ENCODE measurements around the gene OSCP1. TPM values are rescaled to one million over a fixed set of nuclear protein-coding genes. Genes with fewer than 3 reads are reported as not detected.

The OSCP1 gene
- total RNA-seq, 2 experiments from 2014 or later, result 0.66 to 1.9 TPM

DNA sequence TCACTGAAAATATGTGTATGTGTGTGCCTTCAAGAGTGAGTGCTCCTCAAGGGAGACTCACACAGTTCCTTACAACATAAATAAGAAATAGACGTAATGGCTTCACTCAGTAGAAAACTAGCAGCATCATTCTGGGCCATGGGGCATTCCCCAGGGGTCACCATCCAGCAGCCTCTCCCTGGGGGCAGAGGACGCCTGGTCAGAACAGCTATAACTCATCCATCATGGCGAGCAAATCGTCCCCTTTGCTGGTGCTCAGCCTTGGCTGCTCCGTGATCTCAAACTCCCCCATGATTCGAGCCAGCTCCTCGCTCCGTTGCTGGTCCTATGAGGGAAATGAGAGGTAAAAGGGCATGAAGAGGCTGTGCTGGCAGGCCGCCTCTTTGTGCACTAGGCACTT is 32.3 kb downstream of the OSCP1 start:
- CTCF ChIA-PET, result interaction anchor here (1.0 to 4.0 kb wide), 4 partner anchors 49 to 118 kb away, joined by 3 to 40 read pairs (median 10); no protein-coding TSS in a partner anchor
- DNase-seq (no peak), ATAC-seq (no peak)
- POLR2A ChIA-PET, result no interaction called here
- Mint-ChIP-seq H3K4me3 (no peak overlapping the region), H3K27ac (no peak overlapping the region), H3K27me3 (ENCODE audit: low read depth) (no peaks in the 10 kb centered on the region), H3K4me1 (ENCODE audit: low read depth) (peaks cover 22% of the 10 kb centered on the region), H3K9me3 (ENCODE audit: insufficient read depth) (no peaks in the 10 kb centered on the region), H3K36me3 (ENCODE audit: low read depth) (no peaks in the 10 kb centered on the region)

DNA sequence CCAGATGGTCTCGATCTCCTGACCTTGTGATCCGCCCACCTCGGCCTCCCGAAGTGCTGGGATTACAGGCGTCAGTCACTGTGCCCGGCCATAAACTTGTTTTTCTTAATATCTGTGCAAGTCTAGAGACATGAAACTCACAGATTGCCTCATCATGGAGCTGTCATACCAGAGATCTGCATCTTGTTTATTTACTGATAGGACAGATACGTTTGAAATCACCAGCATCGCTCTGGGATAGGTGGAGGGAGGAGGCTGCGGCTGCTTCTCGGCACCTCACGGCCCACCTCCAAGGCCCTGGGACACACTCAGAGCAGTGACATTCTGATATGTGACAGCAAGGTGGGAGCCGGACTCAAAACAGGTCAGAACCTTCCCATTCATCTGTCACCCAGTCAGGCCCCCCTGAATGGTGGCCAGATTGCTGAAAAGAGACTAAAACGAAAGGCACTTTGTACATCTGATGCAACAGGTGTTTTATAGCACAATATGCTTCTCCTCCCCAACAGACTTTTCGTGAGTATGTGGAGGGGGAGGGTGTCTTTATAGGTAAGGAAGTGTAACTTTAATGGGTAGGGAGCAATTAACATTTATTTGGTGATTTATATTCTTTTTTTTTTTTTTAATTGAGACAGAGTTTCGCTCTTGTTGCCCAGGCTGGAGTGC is 34.5 kb downstream of the OSCP1 start:
- ChIA-PET CTCF (interaction anchor here (0.8 to 4.2 kb wide), 3 partner anchors 50 to 73 kb away, joined by 3 to 27 read pairs (median 3); no protein-coding TSS in a partner anchor), POLR2A (interaction anchor here (0.6 kb wide), 1 partner anchor 126 kb away, joined by 4 read pairs; no protein-coding TSS in a partner anchor)
- ATAC-seq, result no peak
- Mint-ChIP-seq H3K27ac (no peak overlapping the region), H3K27me3 (ENCODE audit: low read depth) (no peaks in the 10 kb centered on the region), H3K9me3 (ENCODE audit: insufficient read depth) (no peaks in the 10 kb centered on the region), H3K4me3 (no peak overlapping the region), H3K36me3 (ENCODE audit: low read depth) (peaks cover 3% of the 10 kb centered on the region), H3K4me1 (ENCODE audit: low read depth) (peaks cover 31% of the 10 kb centered on the region)
- DNase-seq, result no peak

DNA sequence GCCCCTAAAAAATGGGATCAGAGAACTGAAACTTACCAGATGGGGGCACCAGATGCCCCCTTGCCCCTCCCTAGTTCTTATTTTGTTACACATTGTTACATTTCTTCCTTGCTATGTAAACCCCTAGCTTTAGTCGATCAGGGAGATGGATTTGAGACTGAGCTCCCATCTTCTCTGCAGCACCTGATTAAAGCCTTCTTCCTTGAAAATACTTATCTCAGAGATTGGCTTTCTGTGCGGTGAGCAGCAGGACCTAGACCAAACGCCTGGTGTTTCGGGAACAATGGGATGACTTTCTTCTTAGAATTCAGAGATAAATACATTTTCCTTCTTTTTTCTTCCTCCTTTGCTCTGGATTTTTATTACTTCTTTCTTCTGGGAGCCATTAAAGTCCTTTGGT is 35.9 kb downstream of the OSCP1 start:
- CTCF ChIA-PET, result interaction anchor here (0.8 to 4.2 kb wide), 4 partner anchors 28 to 72 kb away, joined by 3 to 27 read pairs (median 4); no protein-coding TSS in a partner anchor
- H3K9me3 Mint-ChIP-seq (ENCODE audit: insufficient read depth), result no peaks in the 10 kb centered on the region
- H3K27ac Mint-ChIP-seq, result no peak overlapping the region
- no peak overlapping the region for H3K4me3 Mint-ChIP-seq
- ATAC-seq (no peak), DNase-seq (no peak)
- H3K36me3 Mint-ChIP-seq (ENCODE audit: low read depth), result peaks cover 3% of the 10 kb centered on the region
- no peaks in the 10 kb centered on the region for H3K27me3 Mint-ChIP-seq (ENCODE audit: low read depth)
- POLR2A ChIA-PET, result no interaction called here
- H3K4me1 Mint-ChIP-seq (ENCODE audit: low read depth), result peaks cover 23% of the 10 kb centered on the region

DNA sequence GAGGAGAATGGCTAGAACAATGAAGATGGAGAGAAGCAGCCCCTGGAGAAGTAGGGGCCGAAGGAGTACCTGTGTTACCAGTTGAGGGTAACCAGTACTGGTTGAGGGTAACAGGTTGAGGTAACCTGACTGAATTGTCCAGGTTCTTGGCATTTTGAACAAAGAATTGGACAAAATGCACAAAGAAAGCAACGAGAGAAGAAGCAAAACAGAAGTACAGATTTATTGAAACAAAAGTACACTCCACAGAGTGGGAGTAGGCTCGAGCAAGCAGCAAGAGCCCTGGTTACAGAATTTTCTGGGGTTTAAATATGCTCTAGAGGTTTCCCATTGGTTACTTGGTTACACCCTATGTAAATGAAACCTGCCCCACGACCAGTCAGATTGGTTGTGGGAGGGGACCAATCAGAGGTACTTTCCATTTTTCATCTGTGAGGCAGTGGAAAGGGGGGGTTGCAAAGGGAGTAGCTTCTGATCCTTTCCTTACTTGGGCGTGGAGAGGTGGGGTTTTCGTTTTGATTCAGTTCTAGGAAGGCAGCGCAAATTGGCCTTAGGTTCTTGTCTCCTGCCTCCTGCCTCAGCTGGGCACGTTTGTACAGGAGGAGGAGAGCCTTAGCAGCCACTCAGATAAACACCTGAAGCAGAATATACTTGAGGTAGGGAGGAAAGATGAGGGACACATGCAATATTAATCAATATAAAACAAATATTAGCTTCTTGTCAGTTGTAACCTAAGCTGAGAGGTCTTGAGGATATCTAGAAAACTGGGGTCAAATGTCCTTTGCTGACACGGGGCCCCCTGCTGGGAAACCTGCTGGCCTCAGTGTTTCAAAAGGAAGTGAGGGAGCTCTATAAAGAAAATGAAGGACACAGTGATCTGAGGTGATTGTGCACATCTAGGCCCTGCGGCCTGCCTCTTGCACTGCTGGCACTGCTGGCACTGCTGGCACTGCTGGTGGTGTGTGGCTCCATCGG is 38.3 kb downstream of the OSCP1 start:
- H3K4me1 Mint-ChIP-seq (ENCODE audit: low read depth), result peaks cover 23% of the 10 kb centered on the region
- DNase-seq (peak; percentile 75), ATAC-seq (peak; percentile 94)
- ChIA-PET POLR2A (interaction anchor here (0.7 to 1.9 kb wide), 6 partner anchors 23 to 252 kb away, joined by 3 to 6 read pairs (median 4); partner anchors contain the start of gene STK40), CTCF (interaction anchor here (0.6 to 4.2 kb wide), 21 partner anchors 8 to 262 kb away, joined by 3 to 27 read pairs (median 4); partner anchors contain the start of genes LSM10, STK40 and TRAPPC3)
- peaks cover 3% of the 10 kb centered on the region for H3K36me3 Mint-ChIP-seq (ENCODE audit: low read depth)
- H3K4me3 Mint-ChIP-seq, result peak overlapping the region; percentile 25
- H3K9me3 Mint-ChIP-seq (ENCODE audit: insufficient read depth), result no peaks in the 10 kb centered on the region
- H3K27ac Mint-ChIP-seq, result peak overlapping the region; percentile 86
- peaks cover 2% of the 10 kb centered on the region for H3K27me3 Mint-ChIP-seq (ENCODE audit: low read depth)

DNA sequence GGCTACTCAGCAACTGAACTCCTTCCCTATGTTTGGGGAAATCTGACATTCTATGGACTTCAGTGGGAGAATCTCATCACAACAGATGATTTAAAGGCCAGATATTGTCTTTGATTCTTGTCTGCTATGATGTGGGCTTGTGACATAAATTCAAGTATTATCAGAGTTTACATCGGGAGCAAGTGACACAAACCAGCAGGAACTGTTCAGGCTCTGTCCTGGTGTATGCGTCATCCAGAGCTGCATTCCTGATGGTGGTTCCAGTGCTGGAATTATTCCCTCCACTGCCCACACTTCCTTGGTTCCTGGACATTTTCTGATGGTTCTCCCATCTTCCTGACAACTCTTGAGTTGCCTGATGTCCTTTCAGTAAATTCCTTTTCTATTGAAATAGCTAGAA is 41.8 kb downstream of the OSCP1 start:
- Mint-ChIP-seq H3K27ac (no peak overlapping the region), H3K36me3 (ENCODE audit: low read depth) (peaks cover 3% of the 10 kb centered on the region), H3K4me1 (ENCODE audit: low read depth) (peaks cover 25% of the 10 kb centered on the region), H3K9me3 (ENCODE audit: insufficient read depth) (no peaks in the 10 kb centered on the region), H3K27me3 (ENCODE audit: low read depth) (peaks cover 7% of the 10 kb centered on the region), H3K4me3 (no peak overlapping the region)
- POLR2A ChIA-PET, result no interaction called here
- ATAC-seq (no peak), DNase-seq (no peak)
- CTCF ChIA-PET, result interaction anchor here (0.9 kb wide), 1 partner anchor 19 kb away, joined by 3 read pairs; no protein-coding TSS in a partner anchor

DNA sequence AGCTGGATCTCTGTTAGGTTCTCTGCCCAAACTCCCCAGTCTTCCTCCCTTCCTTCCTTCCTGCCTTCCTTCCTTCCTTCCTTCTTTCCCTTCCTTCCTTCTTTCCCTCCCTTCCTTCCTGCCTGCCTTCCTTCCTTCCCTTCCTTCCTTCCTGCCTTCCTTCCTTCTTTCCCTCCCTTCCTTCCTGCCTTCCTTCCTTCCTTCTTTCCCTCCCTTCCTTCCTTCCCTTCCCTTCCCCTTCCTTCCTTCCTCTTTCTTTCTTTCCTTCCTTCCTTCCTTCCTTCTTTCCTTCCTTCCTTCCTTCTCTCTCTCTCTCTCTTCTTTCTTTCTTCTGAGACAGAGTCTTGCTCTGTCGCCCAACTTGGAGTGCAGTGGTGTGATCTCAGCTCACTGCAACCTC is 43.8 kb downstream of the OSCP1 start:
- peaks cover 9% of the 10 kb centered on the region for H3K4me1 Mint-ChIP-seq (ENCODE audit: low read depth)
- peaks cover 7% of the 10 kb centered on the region for H3K27me3 Mint-ChIP-seq (ENCODE audit: low read depth)
- POLR2A ChIA-PET, result no interaction called here
- peak overlapping the region; percentile 31 for H3K27ac Mint-ChIP-seq
- no peak overlapping the region for H3K4me3 Mint-ChIP-seq
- ATAC-seq (no peak), DNase-seq (no peak)
- no peaks in the 10 kb centered on the region for H3K9me3 Mint-ChIP-seq (ENCODE audit: insufficient read depth)
- H3K36me3 Mint-ChIP-seq (ENCODE audit: low read depth), result peaks cover under 1% of the 10 kb centered on the region
- CTCF ChIA-PET, result interaction anchor here (1.2 to 1.4 kb wide), 3 partner anchors 8 to 37 kb away, joined by 3 to 4 read pairs (median 4); partner anchors contain the start of gene LSM10

DNA sequence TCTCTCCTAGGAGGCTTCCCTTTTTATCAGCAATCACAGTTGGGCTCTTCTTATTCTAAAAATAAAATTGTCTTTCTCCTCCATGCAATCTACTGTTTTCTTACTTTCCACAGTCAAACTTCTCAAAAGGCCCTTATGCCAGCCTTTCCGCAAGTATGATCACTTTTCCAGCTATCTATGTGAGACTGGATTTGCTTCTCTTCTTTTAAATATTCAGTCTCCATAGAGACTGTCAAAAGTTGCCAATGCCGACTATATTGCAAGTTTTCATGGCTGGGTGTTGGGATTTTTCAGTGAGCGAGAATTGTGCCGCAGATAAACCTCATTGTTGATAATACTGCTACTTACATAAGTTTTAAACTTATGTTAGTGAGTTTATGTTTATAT is 47.8 kb downstream of the OSCP1 start:
- Mint-ChIP-seq H3K27ac (no peak overlapping the region), H3K4me1 (ENCODE audit: low read depth) (peaks cover 25% of the 10 kb centered on the region), H3K27me3 (ENCODE audit: low read depth) (peaks cover 6% of the 10 kb centered on the region), H3K4me3 (no peak overlapping the region), H3K36me3 (ENCODE audit: low read depth) (peaks cover 3% of the 10 kb centered on the region), H3K9me3 (ENCODE audit: insufficient read depth) (no peaks in the 10 kb centered on the region)
- DNase-seq (no peak), ATAC-seq (no peak)
- ChIA-PET POLR2A (no interaction called here), CTCF (interaction anchor here (0.6 to 0.8 kb wide), 2 partner anchors 18 kb away, joined by 3 read pairs; no protein-coding TSS in a partner anchor)

DNA sequence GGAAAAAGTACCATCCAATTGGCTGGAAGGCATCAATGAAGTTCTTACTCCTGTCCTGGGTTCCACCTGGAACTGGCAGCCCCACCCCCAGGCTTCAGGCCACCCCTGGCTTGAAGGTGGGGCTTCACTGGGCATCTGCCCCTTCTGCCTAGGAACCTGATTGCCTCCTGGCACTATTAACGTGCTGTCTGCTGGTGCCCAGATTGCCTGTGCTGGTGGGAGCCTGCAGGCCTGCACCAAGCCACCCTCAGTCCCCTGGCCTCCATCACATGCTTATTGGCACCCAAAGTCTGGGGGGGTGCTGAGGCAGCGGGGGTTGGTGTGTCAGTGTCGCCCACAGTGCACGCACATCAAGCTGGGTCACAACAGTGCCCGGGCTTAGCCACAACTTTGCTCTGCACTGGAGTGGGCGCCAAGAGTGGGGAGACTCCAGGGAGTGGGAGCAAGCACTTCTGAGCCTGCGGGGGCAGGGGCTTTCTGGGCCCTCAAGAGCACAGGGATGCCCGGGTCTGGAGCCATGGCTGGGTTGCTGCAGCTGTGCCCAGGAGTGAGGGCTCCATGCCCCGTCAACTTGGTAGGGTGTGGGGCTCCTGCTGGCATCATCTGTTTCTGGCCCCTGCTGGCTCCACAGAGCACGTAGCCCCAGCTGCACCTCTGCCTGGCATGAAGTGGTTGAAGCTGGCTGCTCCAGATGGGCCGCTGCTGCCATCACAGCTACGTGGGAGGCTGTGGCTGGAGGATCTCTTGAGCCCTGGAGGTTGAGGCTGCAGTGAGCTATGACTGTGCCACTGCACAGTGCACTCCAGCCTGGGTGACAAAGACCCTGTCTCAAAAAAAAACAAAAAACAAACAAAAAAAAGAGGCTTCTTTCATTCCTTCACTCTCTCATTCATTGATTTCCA is 48.4 kb downstream of the OSCP1 start:
- no peaks in the 10 kb centered on the region for H3K9me3 Mint-ChIP-seq (ENCODE audit: insufficient read depth)
- H3K4me1 Mint-ChIP-seq (ENCODE audit: low read depth), result peaks cover 28% of the 10 kb centered on the region
- H3K27me3 Mint-ChIP-seq (ENCODE audit: low read depth), result peaks cover 5% of the 10 kb centered on the region
- peaks cover 3% of the 10 kb centered on the region for H3K36me3 Mint-ChIP-seq (ENCODE audit: low read depth)
- POLR2A ChIA-PET, result no interaction called here
- H3K27ac Mint-ChIP-seq, result no peak overlapping the region
- CTCF ChIA-PET, result interaction anchor here (0.6 to 4.8 kb wide), 3 partner anchors 17 to 59 kb away, joined by 3 to 30 read pairs (median 4); no protein-coding TSS in a partner anchor
- H3K4me3 Mint-ChIP-seq, result no peak overlapping the region
- no peak for ATAC-seq
- no peak for DNase-seq

DNA sequence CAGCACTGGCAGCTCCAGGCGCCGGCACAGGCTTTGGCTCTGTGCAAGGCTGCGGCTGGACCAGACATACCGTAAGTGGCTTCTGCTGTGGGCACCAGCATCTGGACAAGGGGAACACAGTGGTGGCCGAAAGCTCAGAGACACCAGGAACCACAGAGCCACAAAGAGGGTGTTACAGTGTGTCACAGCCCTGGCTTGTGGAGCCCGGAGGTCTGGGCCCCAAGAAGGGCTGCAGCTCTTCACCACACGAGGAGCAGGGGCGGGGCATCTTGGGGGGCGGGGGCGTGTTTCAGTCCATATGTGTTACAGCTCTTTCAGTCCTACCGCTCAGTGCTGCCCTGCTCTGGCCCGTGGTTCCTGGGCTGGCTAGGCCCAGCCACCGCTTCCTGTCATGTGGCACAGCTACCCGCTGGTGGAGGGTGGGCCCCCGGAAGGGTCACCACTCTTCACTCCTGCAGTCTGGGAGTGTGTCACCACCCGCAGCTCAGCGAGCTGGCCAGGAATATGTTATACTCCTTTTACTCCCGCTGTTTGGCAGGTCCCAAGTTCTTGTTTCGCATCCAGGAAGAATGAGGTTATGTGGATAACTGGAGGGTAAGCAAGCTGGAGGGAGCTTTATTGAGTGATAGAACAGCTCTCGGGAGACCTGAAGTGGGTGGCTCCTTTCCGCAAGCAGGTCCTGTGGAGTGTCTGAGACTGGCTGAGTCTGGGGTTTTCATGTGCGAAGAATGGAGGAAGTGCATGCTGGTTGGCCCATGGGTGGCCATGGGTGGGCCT is 49.2 kb downstream of the OSCP1 start:
- Mint-ChIP-seq H3K27ac (peak overlapping the region; percentile 57), H3K27me3 (ENCODE audit: low read depth) (peaks cover 2% of the 10 kb centered on the region), H3K4me1 (ENCODE audit: low read depth) (peaks cover 35% of the 10 kb centered on the region), H3K4me3 (no peak overlapping the region), H3K36me3 (ENCODE audit: low read depth) (peaks cover 5% of the 10 kb centered on the region), H3K9me3 (ENCODE audit: insufficient read depth) (no peaks in the 10 kb centered on the region)
- ATAC-seq, result no peak
- DNase-seq, result peak; percentile 63
- POLR2A ChIA-PET, result interaction anchor here (0.8 to 1.1 kb wide), 2 partner anchors 14 to 59 kb away, joined by 3 to 6 read pairs; no protein-coding TSS in a partner anchor
- CTCF ChIA-PET, result interaction anchor here (0.7 to 4.8 kb wide), 5 partner anchors 11 to 58 kb away, joined by 4 to 30 read pairs (median 5); no protein-coding TSS in a partner anchor

DNA sequence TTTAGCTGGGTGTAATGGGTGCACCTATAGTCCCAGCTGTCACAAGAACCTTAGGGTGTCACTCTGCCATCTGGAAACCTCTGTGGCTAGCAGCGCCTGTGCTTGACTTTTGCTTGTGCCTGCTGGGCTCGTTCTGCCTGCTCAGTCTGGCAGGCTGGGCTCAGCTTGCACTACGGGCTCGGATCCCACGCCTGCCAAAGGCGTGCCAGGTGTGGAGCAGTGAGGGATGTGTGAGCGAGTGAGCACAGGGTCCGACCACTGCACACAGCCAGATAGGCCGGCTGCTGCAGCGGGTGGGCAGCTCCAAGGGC is 49.8 kb downstream of the OSCP1 start:
- no peak for ATAC-seq

More for the DNA sequence above, 49.8 kb downstream of the OSCP1 start:
- no peak for DNase-seq
- Mint-ChIP-seq H3K27ac (peak overlapping the region; percentile 57), H3K4me3 (no peak overlapping the region), H3K4me1 (ENCODE audit: low read depth) (peaks cover 37% of the 10 kb centered on the region), H3K36me3 (ENCODE audit: low read depth) (peaks cover 5% of the 10 kb centered on the region), H3K9me3 (ENCODE audit: insufficient read depth) (no peaks in the 10 kb centered on the region), H3K27me3 (ENCODE audit: low read depth) (peaks cover 2% of the 10 kb centered on the region)
- ChIA-PET POLR2A (interaction anchor here (0.8 to 1.1 kb wide), 2 partner anchors 13 to 58 kb away, joined by 3 to 6 read pairs; no protein-coding TSS in a partner anchor), CTCF (interaction anchor here (0.7 to 4.8 kb wide), 5 partner anchors 12 to 58 kb away, joined by 4 to 30 read pairs (median 5); no protein-coding TSS in a partner anchor)
